ENCODE measurements around the gene TDRKH.

DNA sequence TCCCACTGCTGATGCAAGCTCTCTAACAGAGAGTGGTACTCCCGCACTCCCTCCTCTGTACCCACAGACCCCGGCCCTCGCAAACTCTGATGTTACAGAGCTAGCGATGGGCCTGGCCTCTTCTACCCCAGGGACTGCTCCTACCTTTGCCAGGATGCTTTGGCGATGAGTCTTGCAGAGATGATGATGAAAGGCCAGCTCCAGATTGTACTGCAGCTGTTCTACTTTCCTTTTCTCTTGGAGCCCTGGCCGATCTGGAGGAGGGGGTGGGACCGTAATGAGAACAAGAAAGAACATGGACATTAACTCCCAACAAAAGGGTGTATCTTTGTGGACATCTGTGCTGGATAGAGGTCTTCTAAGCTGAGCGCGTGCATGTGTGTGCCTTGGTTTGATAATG lies 20.9 kb upstream of the TDRKH start:
- TF ChIP-seq, protein P1, sequence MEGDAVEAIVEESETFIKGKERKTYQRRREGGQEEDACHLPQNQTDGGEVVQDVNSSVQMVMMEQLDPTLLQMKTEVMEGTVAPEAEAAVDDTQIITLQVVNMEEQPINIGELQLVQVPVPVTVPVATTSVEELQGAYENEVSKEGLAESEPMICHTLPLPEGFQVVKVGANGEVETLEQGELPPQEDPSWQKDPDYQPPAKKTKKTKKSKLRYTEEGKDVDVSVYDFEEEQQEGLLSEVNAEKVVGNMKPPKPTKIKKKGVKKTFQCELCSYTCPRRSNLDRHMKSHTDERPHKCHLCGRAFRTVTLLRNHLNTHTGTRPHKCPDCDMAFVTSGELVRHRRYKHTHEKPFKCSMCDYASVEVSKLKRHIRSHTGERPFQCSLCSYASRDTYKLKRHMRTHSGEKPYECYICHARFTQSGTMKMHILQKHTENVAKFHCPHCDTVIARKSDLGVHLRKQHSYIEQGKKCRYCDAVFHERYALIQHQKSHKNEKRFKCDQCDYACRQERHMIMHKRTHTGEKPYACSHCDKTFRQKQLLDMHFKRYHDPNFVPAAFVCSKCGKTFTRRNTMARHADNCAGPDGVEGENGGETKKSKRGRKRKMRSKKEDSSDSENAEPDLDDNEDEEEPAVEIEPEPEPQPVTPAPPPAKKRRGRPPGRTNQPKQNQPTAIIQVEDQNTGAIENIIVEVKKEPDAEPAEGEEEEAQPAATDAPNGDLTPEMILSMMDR (IDR thresholded peaks at IDR 0.05; ENCODE audit: borderline replicate concordance, extremely low read depth, low read length, poor library complexity, severe bottlenecking): no peak
- TF ChIP-seq EZH2 (IDR thresholded peaks at IDR 0.05; ENCODE audit: borderline replicate concordance, low read depth, low read length, severe bottlenecking): no peak

All from DND-41 (cell line).